GM21737 (cell line): ENCODE measurements around the gene BAZ2B.
A peak's percentile ranks its signal among the peaks of the same experiment; 100 is the strongest.
"Not testable (repeated sequence)": the region's sequence is repeated elsewhere in the genome, so short reads cannot be mapped to it uniquely, and the experiment has no call there.

Source experiments
- ATAC-seq: cut with Tn5 transposase; IDR thresholded peaks from one replicate; pipeline ENCODE4 v1.9.1; 2021; ENCODE audit warnings: mild to moderate bottlenecking, moderate library complexity; ENCODE audit not compliant: unreplicated experiment

Gene BAZ2B

GRCh38 chr2:159427048-159427447 is 189.3 kb downstream of the BAZ2B start:
- ATAC-seq: no peak

DNA sequence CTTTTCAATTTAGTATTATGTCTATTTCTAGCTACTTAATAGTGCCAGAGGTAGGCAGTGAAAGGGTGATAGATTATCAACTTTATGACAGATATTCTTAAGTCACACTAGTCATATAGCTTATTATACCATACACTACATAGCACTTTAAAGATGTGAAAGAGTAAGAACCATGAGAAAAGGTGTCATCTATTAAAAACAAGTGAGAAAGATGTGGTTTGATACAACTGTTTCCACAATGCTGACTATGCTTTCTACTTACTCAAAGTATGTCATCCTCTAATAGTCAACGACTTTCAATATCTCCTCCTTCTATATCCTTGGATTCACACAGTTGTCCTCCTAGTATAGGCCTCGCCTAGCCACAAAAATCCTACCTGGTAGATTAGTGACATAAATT is 196.9 kb downstream of the BAZ2B start:
- no peak for ATAC-seq

DNA sequence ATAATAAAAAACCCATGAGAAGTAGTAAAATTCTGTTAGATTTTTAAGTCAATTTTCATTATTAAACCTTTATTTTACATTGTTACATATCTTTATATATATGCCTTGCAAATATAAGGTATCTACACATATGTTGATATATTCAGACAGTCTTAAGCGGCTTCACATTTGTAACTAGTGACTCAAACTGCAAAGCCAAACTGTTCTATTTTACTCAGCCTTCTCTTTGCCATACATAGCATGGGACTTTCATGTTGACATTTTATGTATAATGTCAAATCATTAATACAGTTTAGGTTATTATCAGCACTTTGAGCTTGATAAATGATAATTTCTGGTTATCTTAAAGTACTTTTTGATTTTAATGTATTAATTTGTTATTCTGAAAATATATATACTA is 204.9 kb downstream of the BAZ2B start:
- no peak for ATAC-seq

DNA sequence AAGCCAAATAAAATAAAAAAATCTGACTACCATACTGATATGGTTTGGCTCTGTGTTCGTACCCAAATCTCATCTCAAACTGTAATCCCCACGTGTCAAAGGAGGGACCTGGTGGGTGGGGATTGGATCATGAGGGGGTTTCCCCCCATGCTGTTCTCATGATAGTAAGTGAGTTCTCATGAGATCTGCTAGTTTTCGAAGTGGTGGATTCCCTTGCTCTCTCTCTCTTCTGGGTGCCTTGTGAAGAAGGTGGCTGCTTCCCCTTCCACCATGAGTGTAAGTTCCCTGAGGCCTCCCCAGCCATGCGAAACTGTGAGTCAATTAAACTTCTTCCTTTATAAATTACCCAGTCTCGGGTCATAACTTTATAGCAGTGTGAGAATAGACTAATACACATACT is 206.1 kb downstream of the BAZ2B start:
- ATAC-seq: no peak

DNA sequence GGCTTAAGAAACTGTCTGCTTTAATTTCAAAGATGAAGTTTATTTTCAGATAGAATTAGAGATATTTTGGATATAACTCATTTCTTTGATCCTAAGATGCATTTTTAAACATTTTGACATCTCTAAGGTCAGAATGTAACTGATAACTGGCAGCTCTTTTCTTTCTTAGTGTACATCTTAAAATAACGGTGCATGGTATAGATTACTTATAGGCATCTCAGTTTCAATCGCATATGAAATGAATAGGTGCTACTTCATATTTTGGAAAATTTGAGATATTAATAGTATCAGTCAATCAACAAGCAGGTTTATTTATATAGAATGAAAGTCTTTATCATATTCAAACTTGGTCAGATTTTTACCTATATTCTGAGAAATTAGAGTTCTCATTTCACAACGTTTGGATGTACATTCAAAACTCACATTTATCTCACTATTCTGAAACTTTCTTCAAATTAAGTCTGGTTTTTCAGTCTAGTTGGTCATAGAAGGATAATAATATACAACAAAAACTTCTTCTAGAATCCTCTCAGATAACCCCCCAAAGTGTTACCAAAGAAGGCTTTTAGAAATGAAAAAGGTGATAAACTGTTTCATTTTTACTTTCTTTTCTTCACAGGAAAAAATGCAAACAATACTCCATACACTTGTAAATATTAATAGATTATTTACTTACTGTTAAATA is 207.1 kb downstream of the BAZ2B start:
- ATAC-seq: no peak

DNA sequence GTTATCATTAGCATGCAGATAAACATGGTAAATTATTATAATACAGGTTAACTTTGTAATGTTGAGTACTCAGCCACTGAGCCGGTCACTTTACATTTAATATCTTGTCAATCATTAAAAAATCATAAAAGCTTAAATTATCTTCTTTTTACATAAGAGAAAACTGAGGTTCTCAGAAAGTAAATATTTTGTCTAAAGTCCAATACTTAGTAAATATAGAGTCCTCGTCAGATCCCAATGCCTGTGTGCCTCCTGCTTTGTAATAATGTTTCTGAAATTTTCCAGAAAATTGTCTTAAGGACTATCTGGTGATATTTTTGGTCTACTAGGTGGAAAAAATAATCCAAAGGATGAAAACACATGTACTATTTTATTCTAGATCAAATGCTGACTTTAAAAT is 213.6 kb downstream of the BAZ2B start:
- no peak for ATAC-seq

GRCh38 chr2:159402160-159402559 is 214.2 kb downstream of the BAZ2B start:
- ATAC-seq: not testable (repeated sequence)

- ATAC-seq: no peak
These were observed 216.5 kb downstream of the BAZ2B start for GRCh38 chr2:159399716-159400415.

DNA sequence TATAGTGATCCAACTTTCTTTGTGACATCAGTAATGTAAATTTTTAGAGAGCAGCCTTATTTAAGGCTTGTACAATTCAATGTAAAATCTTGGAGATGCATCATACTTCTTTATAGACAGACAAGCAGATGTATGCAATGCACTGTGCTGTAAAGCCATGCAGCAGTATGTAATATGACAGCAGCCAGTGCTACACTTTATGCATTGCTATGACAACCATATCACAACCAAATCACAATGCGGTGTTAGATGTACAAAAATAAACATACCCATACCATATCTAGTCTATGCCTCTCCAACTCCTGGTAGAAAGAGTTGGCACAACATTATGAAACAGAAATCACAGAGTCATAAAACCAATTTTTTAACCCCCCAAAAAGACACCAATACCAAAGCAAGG is 219.5 kb downstream of the BAZ2B start:
- ATAC-seq: no peak

DNA sequence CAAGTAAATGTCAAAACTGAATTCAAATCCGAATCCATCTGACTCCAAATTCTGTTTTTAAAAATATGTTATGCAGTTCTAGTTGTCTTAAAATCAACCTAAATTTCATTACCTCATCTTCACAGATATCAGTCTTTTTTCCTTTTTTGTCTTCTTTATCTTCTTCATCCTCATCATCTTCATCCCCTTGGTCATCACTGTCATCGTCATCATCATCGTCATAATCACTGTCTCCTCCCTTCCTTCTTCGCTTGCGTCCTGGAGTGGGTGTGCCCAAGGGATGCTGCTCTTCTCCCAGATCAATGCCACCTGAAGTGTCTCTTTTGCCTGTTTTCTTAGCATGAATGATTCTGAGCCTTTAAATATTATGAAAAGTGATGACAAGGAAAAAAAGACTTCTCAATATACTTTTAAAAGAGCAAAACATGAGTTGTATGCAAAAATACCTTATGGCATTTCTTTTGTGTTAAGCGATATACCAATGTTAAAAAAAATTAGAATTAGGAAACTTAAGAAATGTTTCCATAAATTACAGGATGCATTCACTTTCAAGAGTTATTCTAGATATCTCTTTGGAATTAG is 233.8 kb downstream of the BAZ2B start:
- ATAC-seq: no peak

DNA sequence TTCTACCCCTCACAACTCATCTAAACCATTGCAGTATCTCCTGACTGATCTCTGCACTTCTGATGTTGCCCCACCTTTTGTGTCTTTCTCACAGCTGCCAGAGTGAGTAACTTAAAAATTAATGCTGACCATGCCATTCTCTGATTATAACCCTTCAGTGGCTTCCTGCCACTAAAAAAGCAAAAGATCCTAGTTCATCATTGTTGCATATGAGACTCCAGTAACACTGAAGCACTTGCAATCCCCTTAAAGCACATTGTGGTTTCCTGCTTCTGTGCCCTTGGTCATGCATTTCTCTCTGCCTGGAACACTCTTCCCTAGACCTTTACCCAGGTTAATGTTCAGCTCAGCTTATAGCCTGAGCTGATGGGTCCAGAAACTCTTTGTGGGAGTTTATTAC is 234.8 kb downstream of the BAZ2B start:
- peak; percentile 77 for ATAC-seq

- no peak for ATAC-seq
These were observed 235.6 kb downstream of the BAZ2B start for GRCh38 chr2:159380685-159381239.

DNA sequence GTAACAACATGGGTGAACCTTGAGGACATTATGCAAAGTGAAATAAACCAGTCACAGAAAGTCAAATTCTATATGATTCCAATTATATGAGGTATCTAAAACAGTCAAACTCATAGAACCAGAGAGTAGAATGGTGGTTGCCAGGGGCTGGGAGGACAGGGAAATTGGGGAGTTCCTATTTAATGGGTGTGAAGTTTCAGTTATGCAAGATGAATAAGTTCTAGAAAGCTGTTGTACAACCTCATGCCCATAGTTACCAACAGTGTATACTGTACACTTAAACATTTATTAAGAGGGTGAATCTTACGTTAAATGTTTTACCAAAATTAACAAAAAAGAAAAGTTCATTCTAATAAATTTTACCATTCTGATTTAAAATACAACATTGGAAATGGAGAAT is 237.2 kb downstream of the BAZ2B start:
- no peak for ATAC-seq

DNA sequence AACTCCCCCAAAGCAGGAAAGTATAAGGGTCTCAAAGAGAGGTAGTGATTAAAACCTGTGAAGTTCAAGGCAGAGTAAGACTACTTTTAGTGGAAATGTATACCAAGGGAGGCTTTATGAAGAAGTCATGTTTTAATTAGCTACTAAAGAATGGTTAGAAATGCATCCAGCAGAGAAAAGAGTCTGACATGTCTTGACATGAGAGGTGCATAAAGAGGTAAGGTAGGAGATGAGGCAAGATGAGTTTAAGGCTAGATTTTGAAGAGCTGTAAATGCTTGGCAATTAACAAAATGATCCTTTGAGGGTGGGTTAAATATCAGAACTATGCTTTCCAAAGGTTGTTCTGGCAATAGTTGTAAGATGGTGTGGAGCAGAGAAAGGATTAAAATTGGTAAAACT is 241.1 kb downstream of the BAZ2B start:
- no peak for ATAC-seq

DNA sequence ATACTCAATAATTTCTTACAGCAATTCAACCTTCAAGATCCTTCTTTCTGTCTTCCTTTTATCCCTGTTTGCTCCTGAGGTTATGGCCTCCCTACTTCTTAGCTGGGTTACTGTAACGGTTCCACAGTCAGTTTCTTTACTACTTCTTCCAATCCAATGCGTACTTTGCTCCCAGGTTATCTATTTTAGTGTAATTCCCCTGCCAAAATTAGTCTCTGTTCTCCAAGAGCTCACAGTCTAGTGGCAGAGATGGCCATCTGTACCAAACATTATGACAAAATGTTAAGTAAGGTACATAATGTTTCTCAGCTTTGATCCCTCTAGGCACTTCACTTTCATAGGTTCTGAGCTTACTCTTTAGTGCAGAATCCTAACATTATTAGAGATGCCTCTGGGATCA is 244.8 kb downstream of the BAZ2B start:
- no peak for ATAC-seq

DNA sequence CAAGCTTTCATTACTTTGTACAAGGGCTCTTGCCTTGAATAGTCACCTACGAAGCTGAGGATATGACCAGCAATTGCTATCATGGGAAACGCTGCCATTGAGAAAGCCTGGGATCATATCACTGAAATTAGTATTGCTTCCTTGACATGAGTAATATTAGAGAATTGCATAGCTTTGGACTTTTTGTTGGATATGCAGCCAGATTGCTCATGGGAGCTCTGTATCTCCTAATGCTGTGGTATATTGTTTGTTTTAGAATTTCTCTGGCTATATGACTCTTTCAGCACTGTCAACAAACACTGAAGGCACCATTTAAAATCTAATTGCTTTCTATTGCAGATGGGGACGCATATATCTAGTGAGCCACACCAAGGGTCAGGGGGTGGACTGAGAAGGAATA is 249.8 kb downstream of the BAZ2B start:
- ATAC-seq: no peak

DNA sequence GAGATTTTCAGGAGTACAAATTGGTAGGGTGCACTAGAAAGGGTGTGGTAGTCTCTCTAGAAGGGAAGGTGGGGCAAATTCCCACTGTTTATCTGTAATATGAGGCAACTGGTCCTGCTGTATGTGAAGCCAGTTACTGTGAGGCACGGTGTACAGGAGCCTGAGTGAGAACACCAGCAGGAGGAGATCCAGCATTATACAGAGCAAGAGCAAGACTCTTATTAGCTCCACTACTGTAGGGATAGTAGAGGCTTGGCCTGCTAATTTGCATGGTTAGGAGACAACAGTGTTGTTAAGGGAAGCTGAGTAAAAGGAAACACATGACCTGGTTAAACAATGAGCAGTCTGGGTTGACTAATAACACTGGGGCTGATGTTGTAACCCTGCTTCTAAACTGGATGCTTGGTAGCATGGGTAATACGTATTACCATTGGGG is 253.5 kb downstream of the BAZ2B start:
- ATAC-seq: peak; percentile 88

- ATAC-seq: no peak
These were observed 254.3 kb downstream of the BAZ2B start for GRCh38 chr2:159362094-159362493.

GRCh38 chr2:159361603-159362002 is 254.7 kb downstream of the BAZ2B start:
- not testable (repeated sequence) for ATAC-seq

GRCh38 chr2:159356053-159356554 is 260.2 kb downstream of the BAZ2B start:
- no peak for ATAC-seq

- no peak for ATAC-seq
These were observed 264.4 kb downstream of the BAZ2B start for GRCh38 chr2:159351977-159352376.
